ENCODE results near the gene KCNIP4. TPM values are rescaled to one million over a fixed set of nuclear protein-coding genes. Genes with fewer than 3 reads are reported as not detected.

The KCNIP4 gene
- total RNA-seq, 1 experiment from 2014 or later: 0.91 TPM

DNA sequence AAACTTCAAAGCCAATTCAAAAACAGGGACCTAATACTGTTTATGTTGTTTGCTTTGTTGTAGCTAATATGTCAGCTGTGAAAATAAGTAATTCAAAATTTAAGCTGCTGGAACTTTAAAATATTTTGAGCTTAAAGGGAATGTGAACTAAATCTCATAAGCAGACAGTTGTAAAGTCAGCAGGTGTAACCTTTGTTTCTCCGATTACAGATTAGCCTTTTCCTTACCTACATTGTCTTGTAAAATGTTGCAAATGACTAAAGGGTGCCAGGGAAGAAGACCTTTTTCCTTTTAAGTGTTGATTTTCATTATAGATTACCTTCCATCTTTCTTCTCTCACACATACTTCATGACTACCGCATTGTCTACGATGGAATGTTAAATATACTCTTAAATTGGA is 405.1 kb downstream of the KCNIP4 start:
- POLR2A ChIA-PET: no interaction called here

DNA sequence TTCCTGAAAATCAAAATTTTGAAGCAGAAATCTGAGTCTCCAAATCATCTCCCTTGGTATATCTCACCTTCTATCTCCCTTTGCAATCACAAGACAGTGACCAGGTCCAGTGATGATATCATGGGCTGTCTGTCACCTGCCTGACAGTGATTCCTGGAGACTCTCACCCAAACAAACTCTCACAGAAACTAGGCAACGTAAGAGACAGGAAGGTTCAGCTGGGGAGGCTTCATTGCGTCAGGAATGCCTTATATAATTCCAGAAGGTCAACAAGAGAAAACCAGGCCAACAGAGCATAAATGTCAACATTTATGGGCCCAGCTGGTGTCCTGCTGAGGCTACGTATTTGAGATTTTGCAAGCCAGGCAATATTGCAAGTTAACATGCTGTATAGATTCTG is 412.7 kb downstream of the KCNIP4 start:
- intact Hi-C loops (cut with micrococcal nuclease): no loop called here
- Mint-ChIP-seq H3K27ac (ENCODE audit: low read depth, unreplicated experiment) (no peak overlapping the region), H3K27me3 (ENCODE audit: insufficient read depth, unreplicated experiment) (peaks cover 29% of the 10 kb centered on the region), H3K4me3 (ENCODE audit: unreplicated experiment) (no peak overlapping the region), H3K4me1 (ENCODE audit: insufficient read depth, unreplicated experiment) (no peaks in the 10 kb centered on the region), H3K36me3 (ENCODE audit: insufficient read depth, unreplicated experiment) (no peaks in the 10 kb centered on the region), H3K9me3 (ENCODE audit: unreplicated experiment) (no peaks in the 10 kb centered on the region)
- DNase-seq (ENCODE audit: unreplicated experiment): no peak
- TF ChIP-seq, protein P1, sequence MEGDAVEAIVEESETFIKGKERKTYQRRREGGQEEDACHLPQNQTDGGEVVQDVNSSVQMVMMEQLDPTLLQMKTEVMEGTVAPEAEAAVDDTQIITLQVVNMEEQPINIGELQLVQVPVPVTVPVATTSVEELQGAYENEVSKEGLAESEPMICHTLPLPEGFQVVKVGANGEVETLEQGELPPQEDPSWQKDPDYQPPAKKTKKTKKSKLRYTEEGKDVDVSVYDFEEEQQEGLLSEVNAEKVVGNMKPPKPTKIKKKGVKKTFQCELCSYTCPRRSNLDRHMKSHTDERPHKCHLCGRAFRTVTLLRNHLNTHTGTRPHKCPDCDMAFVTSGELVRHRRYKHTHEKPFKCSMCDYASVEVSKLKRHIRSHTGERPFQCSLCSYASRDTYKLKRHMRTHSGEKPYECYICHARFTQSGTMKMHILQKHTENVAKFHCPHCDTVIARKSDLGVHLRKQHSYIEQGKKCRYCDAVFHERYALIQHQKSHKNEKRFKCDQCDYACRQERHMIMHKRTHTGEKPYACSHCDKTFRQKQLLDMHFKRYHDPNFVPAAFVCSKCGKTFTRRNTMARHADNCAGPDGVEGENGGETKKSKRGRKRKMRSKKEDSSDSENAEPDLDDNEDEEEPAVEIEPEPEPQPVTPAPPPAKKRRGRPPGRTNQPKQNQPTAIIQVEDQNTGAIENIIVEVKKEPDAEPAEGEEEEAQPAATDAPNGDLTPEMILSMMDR (IDR thresholded peaks at IDR 0.05; ENCODE audit: unreplicated experiment): no peak
- ChIA-PET CTCF (no interaction called here), POLR2A (no interaction called here)
- BruUV-seq (replicated peaks): no TSS peak

More for the DNA sequence above, 405.1 kb downstream of the KCNIP4 start:
- intact Hi-C loops (cut with micrococcal nuclease): no loop called here
- no peaks in the 10 kb centered on the region for H3K4me1 Mint-ChIP-seq (ENCODE audit: insufficient read depth, unreplicated experiment)
- no peak overlapping the region for H3K4me3 Mint-ChIP-seq (ENCODE audit: unreplicated experiment)
- BruUV-seq (replicated peaks): no TSS peak
- DNase-seq (ENCODE audit: unreplicated experiment): no peak
- TF ChIP-seq, protein P1 (IDR thresholded peaks at IDR 0.05; ENCODE audit: unreplicated experiment): no peak
- CTCF ChIA-PET: no interaction called here
- H3K27me3 Mint-ChIP-seq (ENCODE audit: insufficient read depth, unreplicated experiment): no peaks in the 10 kb centered on the region
- H3K9me3 Mint-ChIP-seq (ENCODE audit: unreplicated experiment): peaks cover 5% of the 10 kb centered on the region
- no peaks in the 10 kb centered on the region for H3K36me3 Mint-ChIP-seq (ENCODE audit: insufficient read depth, unreplicated experiment)
- H3K27ac Mint-ChIP-seq (ENCODE audit: low read depth, unreplicated experiment): no peak overlapping the region

DNA sequence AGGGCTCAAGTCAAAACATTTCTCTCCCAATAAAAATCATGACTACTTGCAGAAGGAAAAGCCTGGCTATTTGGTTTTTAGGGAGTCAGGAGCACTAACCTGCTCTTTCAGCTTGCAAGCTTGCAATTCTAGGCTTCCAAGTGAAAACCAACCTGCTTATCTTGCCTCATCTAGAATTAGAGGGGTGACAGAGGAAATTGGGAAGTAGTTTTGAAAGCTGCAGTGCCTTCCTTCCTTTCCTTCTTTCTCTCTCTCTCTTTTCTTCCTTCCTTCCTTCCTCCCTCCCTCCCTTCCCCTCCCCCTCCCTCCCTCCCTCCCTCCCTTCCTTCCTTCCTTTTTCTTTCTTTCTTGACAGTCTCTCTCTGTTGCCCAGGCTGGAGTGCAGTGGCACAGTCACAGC is 417.5 kb downstream of the KCNIP4 start:
- Mint-ChIP-seq H3K27ac (ENCODE audit: low read depth, unreplicated experiment) (no peak overlapping the region), H3K4me3 (ENCODE audit: unreplicated experiment) (no peak overlapping the region), H3K9me3 (ENCODE audit: unreplicated experiment) (no peaks in the 10 kb centered on the region), H3K27me3 (ENCODE audit: insufficient read depth, unreplicated experiment) (peaks cover 29% of the 10 kb centered on the region), H3K4me1 (ENCODE audit: insufficient read depth, unreplicated experiment) (no peaks in the 10 kb centered on the region), H3K36me3 (ENCODE audit: insufficient read depth, unreplicated experiment) (no peaks in the 10 kb centered on the region)
- ChIA-PET CTCF (interaction anchor here (0.6 to 1.4 kb wide), 6 partner anchors 17 to 236 kb away, joined by 3 to 4 read pairs (median 3); no protein-coding TSS in a partner anchor), POLR2A (no interaction called here)
- TF ChIP-seq, protein P1 (IDR thresholded peaks at IDR 0.05; ENCODE audit: unreplicated experiment): no peak
- intact Hi-C loops (cut with micrococcal nuclease): no loop called here
- no peak for DNase-seq (ENCODE audit: unreplicated experiment)
- BruUV-seq (replicated peaks): no TSS peak

DNA sequence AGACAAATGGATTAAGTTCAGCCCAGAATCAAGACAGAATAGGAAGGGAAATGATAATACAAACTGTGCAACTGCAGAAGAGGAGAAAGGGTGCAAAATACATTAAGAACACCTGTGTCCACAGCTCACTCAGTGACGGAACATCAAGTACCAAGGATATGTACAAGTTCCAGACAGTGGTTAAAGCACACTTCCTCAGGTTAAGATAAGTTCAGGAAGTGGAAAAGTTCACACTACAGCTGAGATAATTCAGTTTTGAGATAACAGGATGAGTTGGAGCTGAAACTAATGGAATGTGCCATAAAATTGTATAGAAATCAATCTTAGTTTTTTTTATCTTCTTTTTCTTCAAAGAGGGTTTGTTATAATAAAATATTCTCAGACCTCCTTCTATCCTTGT is 419.4 kb downstream of the KCNIP4 start:
- H3K27ac Mint-ChIP-seq (ENCODE audit: low read depth, unreplicated experiment): no peak overlapping the region
- ChIA-PET POLR2A (no interaction called here), CTCF (no interaction called here)
- H3K4me1 Mint-ChIP-seq (ENCODE audit: insufficient read depth, unreplicated experiment): no peaks in the 10 kb centered on the region
- H3K27me3 Mint-ChIP-seq (ENCODE audit: insufficient read depth, unreplicated experiment): peaks cover 23% of the 10 kb centered on the region
- intact Hi-C loops (cut with micrococcal nuclease): no loop called here
- no peak overlapping the region for H3K4me3 Mint-ChIP-seq (ENCODE audit: unreplicated experiment)
- TF ChIP-seq, protein P1 (IDR thresholded peaks at IDR 0.05; ENCODE audit: unreplicated experiment): no peak
- no peaks in the 10 kb centered on the region for H3K36me3 Mint-ChIP-seq (ENCODE audit: insufficient read depth, unreplicated experiment)
- no TSS peak for BruUV-seq (replicated peaks)
- no peaks in the 10 kb centered on the region for H3K9me3 Mint-ChIP-seq (ENCODE audit: unreplicated experiment)
- no peak for DNase-seq (ENCODE audit: unreplicated experiment)
